ENCODE measurements around the gene KIDINS220. TPM values are rescaled to one million over a fixed set of nuclear protein-coding genes. Genes with fewer than 3 reads are reported as not detected.

The KIDINS220 gene
- total and polyA plus RNA-seq, 2 of the 13 experiments (the other 11 are each of a cell fraction or from before 2014, with no cell fraction given) = 25.2 to 32.3 TPM

GRCh38 chr2:8682719-8683667, 154.4 kb downstream of the KIDINS220 start (continued):
- TF ChIP-seq NCOA1 (CRISPR knock-in tag; IDR thresholded peaks at IDR 0.05) = no peak
- 0 out of 2 replicates have a peak, but pooled peaks have one; percentile 25 for TF ChIP-seq IKZF5 (CRISPR knock-in tag; IDR thresholded peaks at IDR 0.05)
- no peak for TF ChIP-seq ZSCAN29 (CRISPR knock-in tag; conservative IDR thresholded peaks at IDR 0.05)
- TF ChIP-seq ERF (CRISPR knock-in tag; IDR thresholded peaks at IDR 0.05) = 0 out of 2 replicates have a peak, but pooled peaks have one; percentile 39
- no peak for TF ChIP-seq ZNF607 (CRISPR knock-in tag; IDR thresholded peaks at IDR 0.05; ENCODE audit: borderline replicate concordance)
- TF ChIP-seq CREB1 (IDR thresholded peaks at IDR 0.05) = no peak
- TF ChIP-seq CREB1 (CRISPR knock-in tag; IDR thresholded peaks at IDR 0.05) = peak; percentile 64
- TF ChIP-seq HOXD1 (CRISPR knock-in tag; IDR thresholded peaks at IDR 0.05) = no peak
- TF ChIP-seq TBX2 (CRISPR knock-in tag; IDR thresholded peaks at IDR 0.05; ENCODE audit: borderline replicate concordance) = 0 out of 2 replicates have a peak, but pooled peaks have one; percentile 40
- no peak for TF ChIP-seq TCF7L2 (IDR thresholded peaks at IDR 0.05; ENCODE audit: low read depth, low read length)
- TF ChIP-seq PATZ1 (CRISPR knock-in tag; IDR thresholded peaks at IDR 0.05) = 0 out of 2 replicates have a peak, but pooled peaks have one; percentile 32
- peak; percentile 4; the same call in 1 of the 2 replicates for TF ChIP-seq HDAC1 (CRISPR knock-in tag; IDR thresholded peaks at IDR 0.05)
- no peak for TF ChIP-seq ZMAT3 (CRISPR knock-in tag; conservative IDR thresholded peaks at IDR 0.05)
- TF ChIP-seq CSRNP2 (CRISPR knock-in tag; conservative IDR thresholded peaks at IDR 0.05; ENCODE audit: low read depth) = 0 out of 2 replicates have a peak, but pooled peaks have one; percentile 10
- no peak; the same call in 1 of the 2 replicates for TF ChIP-seq ATF5 (CRISPR knock-in tag; IDR thresholded peaks at IDR 0.05; ENCODE audit: low read depth)
- no peak for TF ChIP-seq JUND (CRISPR knock-in tag; IDR thresholded peaks at IDR 0.05)
- TF ChIP-seq ZFP82 (CRISPR knock-in tag; IDR thresholded peaks at IDR 0.05; ENCODE audit: borderline replicate concordance) = no peak
- peak; percentile 4 to 19; a peak in 1 of 4 replicates for TF ChIP-seq HMGXB4 (CRISPR knock-in tag; IDR thresholded peaks at IDR 0.05; ENCODE audit: borderline replicate concordance in 1 of 2, low read depth in 1 of 2)
- TF ChIP-seq NRL (CRISPR knock-in tag; IDR thresholded peaks at IDR 0.05; ENCODE audit: borderline replicate concordance) = no peak
- 0 out of 2 replicates have a peak, but pooled peaks have one; percentile 6 for TF ChIP-seq NR2C2 (CRISPR knock-in tag; IDR thresholded peaks at IDR 0.05; ENCODE audit: borderline replicate concordance)
- TF ChIP-seq CEBPG (CRISPR knock-in tag; IDR thresholded peaks at IDR 0.05) = peak; percentile 52
- TF ChIP-seq SMAD9 (CRISPR knock-in tag; IDR thresholded peaks at IDR 0.05) = no peak

Measured in HepG2 (cell line).